Measurements from ENCODE around the gene S100A8.
"Not testable (repeated sequence)": the region's sequence is repeated elsewhere in the genome, so short reads cannot be mapped to it uniquely, and the experiment has no call there.

Gene S100A8

DNA sequence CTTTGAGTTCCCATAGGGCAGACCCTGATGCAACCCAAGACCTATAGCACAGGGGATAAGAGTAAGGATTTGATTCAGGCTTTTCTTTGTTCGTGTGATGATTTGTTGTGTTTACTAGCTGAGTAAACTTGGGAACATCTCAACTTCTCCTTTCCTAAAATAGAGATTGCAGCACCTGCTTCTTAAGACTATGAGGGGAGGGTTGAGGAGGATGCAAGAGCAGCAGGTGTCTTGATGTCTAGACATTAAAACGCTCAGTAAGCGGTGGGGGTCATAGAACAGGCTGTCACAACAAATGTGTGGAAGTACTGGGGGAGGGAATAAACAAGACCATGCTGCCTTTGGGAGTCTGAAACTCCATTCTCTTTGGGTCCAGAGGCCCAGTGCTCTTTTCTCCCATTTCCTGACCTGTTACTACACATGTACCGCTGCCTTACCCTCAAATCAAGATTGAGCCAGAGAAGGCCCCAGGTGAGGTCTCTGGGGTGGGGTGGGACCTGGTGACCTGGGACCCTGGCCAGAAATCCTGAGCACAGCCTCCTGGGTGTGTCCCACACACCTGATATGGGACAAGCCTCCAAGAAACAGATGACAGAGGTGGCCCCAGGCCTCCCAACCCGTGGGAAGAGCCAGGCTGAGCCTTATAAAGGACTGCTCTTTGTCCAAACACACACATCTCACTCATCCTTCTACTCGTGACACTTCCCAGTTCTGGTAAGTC is 25.1 kb upstream of the S100A8 start, which contains the start of gene S100A7A:
TSS of gene S100A7A (plus strand) at position 671 of the 721 bp plus-strand sequence. CDS start 1,563 bp downstream, outside the sequence.
- DNase-seq = no peak

DNA sequence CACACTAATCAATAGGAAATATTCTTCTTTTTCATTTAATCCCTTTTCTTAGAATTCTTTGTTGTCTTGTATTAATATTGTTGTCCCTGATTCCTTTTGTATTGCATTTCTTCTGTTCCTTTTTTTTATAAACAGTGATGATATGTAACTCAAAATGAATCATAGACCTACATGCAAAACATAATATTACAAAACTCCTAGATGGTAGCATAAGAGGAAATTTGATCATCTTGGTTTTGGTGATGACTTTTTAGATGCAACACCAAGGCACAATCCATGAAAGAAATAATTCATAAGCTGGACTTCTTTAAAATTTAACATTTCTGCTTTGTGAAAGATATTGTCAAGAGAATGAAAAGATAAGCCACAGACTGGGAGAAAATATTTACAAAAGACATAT is 23.1 kb upstream of the S100A8 start:
- not testable (repeated sequence) for DNase-seq

DNA sequence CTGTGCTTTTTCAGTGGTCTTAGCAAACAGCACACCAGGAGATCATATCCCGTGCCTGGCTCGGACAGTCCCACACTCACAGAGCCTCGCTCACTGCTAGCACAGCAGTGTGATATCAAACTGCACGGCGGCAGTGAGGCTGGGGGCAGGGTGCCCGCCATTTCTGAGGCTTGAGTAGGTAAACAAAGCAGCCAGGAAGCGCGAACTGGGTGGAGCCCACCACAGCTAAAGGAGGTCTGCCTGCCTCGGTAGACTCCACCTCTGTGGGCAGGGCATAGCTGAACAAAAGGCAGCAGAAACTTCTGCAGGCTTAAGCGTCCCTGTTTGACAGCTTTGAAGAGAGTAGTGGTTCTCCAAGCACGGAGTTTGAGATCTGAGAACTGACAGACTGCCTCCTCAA is 16.4 kb upstream of the S100A8 start:
- DNase-seq = not testable (repeated sequence)

DNA sequence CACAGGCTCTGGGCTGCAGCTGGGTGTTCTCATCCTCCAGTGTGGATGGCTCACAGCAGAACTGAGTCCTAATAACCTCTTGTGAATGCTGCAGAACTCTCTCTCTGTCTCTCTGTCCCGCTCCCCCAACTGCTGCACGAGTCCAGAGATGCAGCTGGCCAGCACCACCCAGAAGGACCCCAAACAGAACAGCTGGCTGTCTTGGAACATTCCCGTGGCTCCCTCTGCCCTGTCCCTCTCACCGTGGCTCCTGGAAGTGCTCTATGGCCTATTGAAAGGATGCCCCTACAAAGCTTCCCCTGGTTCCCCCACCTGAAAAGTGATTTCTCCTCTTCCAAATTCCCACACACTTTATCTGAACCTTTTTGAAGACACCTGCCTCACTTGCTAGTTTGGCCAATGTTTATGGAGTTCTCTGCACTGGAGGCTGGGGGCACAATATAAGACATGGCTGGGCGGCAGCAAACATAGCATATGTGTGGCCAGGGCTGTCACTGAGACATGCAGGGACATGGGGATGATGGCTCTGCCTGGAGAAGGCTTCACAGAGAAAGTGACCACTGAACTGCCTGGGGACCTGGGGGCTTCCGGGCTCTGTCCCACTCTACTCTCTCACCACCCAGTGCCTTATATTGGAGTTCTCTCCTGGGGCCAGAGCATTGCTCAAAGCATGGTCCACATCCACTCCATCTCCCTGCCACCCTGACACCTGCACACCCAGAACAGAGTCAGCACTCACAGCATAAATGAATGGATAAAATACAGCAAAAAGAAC is 15.1 kb upstream of the S100A8 start:
- DNase-seq = not testable (repeated sequence)

DNA sequence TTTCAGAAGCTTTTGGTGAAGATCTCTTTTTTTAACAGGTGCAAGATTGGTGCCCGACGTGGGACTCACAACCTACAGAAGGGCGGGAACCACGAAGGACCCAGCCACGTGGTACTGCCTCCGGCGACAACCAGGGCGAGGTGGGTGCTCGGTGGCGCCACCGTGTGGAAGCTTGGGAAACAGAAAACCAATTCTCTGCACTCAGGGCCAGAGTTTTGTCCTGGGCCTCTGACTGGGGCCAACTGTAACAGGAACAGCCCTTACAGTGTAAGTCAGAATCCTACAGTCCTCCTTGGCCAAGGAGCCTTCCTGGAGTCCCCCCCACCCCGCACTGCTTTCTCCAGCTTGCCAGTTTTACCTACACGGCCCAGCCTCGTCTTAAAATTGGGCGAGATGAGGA is 13.9 kb upstream of the S100A8 start:
- DNase-seq = no peak

DNA sequence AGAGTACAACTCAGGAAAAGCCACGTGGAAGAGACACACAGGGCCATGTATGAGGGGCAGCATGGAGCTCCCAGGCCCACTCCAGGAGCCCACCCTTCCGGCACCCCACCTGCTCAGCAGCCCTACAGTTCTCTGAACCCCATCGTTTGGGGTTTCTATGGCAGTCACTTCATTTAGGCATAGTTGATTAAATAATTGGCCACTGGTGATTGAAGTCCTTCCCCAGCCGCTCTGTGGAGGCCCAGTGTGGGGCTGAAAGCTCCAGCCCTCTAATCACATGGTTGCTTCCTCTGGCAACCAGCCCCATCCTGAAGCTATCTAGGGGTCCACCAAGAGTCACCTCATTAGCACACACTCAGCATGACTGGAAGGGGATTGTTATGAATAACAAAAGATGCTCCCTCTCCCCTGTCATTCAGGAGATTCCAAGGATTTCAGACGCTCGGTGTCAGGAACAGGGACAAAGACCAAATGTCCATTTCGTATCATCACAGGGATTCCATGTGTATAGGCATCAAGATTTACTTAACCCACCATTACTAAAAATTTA is 13.3 kb upstream of the S100A8 start:
- DNase-seq = no peak

DNA sequence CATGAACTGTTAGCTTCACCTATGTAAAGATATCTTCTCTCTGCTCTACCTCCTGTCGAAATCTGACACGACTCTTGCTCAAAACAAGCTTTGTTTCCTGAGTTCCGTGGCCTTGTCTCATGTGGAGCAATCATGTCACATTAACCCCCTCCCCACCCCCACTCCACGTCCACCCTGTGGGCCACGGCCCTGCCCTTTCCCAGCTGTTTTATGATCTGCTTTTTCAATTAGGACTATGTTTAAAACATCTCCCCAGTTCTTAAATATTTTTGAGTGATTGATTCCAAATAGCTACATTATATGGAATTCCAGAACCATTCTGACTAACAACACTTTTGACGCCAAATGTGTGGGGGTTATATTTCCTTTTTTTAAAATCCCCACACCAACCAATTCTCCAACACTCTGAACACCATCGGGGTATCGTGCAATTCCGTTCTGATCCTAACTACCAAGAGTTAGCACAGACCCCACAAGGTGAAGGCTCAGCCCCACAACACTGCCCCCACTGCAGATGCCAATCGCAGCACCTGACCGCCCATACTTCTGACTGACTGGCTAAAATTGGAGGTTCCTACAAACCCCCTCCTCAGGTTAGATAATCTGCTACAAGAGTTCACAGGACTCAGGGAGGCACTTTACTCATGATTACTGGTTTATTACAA is 12.7 kb upstream of the S100A8 start:
- no peak for DNase-seq

DNA sequence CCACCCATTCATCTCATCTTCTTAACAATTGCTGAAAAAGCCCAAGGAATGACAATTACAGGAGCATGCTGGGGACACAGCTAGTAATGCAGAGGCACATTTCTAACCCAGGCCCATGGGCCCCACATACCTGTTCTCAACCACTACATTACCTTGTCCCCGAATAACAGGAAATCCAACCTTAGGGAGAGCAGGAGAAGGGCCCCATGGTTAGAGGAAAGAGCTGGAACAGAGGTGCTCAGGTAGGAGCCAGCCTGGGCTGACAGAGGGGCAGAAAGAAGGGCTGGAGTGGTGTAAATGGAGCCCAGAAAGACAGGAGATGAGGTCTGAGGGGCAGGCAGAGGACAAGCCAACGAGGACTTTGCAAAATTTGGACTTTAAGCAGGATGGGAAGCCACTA is 11.4 kb upstream of the S100A8 start:
- no peak for DNase-seq

DNA sequence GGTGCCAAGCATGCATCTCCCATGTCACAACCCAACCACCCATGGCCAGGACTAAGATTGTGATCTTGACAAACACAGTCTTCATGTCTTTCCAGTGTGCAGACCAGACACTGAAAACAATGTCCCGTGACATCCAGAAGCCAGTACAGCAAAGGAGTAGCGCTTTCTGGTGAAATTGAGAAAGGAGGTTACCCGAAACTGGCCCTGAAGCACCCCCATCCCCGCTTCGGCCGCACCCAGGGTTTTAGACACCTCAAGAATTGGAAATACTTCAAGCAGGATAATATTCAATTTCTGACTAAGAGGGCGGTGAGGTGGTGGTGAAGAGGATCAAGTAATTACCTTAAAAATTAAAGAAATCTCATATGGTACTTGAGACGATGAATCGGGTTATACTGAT is 10.6 kb upstream of the S100A8 start:
- no peak for DNase-seq

DNA sequence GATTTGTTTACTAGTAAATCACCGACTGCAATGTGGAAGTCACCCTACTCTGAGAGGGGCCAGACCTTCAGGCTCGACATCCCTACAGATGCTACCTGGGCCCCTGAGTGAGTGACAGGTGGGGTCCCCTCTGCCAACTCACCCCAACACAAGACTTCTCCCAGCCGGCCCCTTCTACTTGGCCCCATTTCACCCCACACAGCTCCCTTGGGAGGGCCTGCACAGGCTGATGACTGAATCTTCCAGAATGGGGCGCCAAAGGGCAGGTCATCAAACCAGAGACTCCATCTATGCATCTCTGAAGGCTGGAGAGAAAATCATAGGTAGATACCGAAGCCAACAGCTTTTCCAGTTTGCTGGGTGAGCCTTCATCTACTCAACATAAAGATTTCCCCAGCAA is 9.4 kb upstream of the S100A8 start:
- DNase-seq = no peak

DNA sequence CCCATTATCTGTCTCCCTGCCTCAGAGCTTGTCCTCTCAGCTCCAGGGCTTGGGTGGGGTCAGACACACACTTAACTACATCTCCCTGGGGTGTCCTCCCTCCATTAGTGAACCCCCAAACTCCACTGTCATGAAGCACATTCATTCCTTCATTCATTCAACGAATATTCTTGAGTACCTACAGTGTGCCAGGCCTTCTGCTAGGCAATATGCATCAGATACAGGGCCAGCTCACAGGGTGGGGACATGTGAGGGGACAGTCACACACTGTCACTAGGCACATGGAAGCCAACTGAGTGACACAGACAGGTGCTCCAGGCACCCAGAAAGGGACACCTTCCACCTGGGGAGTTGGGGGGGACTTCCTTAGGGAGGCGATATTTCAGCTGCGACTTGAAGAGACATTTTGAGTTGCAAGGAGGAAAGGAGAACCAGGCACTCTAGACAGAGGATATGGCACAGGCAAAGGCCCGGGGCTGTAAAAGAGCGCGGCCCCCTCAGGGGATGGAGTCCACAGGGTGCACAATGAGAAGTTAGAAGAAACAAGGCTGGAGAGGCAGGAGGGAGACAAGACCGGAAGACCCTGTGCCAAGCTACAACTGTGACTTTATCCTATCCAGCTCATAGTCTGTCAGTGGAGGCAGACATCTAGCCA is 8.7 kb upstream of the S100A8 start:
- DNase-seq = no peak

DNA sequence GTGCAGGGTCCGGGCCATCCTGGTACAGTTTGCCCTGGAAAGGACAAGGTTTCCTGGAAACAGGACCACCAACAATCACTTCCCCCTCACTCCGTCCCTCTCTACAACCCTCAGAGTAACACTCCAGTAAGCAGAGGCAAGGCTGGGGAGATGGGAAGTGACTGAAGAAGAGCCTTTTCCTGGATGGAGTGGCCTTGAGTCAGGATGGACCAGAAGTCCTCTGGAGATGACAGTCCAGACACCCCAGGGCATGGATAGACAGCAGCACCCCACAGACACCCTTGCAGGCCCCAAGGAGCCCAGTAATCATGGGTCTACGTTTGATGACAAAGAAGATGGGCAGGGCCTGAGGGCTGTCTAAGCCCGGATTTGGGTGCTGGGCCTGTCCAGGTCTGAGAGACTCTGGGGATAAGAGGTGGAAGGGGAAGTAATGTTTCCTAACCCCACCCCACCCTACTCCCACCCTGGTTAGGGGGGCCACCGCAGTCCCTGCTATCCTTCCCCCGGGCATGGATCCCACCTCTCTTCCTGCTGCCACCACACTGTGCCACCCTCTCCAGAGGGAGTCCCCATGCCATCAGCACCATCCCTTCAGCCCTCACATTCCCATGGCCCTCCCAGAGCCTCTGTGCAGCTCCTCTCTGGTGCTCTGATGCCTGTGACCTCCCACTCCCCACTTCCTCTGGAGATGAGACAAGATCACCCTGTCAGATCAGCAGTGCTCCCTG is 7.2 kb upstream of the S100A8 start:
- no peak for DNase-seq

DNA sequence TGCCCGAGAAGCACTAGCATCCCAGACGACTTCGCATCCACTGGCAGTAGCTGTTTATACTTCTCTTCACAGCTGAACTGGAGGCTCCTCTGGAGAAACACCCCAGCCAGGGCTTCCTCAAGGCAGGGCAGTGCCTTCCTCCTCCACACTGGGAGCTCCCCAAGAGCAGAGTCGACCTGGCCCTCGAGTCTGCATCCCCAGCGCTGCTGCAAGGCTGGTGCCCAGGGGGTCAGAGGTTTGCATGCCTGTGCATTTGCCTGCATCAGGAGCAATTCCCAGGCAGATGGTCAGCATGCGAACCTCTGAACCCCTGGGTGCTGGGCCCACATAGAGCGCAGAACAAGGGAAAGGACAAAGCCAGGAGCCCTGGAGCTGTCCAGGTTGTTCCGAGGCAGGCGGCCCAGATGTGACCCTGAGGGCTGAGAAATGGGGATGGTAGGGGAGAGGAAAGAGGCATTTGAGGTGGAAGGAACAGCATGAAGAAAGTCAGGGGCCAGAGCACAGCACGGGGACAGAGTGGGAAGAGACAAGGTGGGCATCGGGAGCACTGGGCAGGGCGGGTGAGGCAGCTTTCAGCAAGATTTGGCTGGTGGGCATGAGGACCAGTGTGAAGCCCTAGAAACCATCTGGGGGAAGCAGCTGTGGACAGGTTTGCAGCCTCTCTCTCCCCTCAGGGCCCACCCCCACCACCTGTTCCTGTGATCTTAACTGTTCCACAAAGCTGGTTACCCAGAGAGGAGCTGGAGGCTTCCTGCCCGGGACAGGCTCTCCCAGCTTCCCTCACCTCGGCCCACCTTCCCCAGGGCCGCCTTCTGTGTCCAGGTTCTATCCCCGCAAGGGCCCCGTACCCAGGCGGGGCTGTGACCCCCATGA is 6.4 kb upstream of the S100A8 start:
- no peak for DNase-seq

DNA sequence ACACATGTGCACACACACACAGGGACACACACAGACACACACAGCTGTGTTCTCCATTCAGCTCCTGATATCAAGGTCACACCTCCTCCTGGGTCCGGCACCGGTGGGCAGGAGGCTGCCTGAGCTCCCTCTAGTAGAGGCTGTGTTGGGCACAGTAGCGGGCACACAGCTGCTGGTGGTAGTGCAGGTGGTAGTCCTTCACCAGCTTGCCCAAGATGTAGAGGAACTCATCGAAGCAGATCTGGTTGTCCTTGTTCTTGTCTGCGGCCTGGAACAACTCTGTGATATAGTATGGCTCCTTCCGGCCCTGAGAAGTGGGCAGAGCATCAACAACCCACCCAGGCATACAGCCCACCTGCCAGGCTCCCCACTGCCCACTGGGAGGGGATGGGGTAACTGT is 5.6 kb upstream of the S100A8 start:
- DNase-seq = no peak

DNA sequence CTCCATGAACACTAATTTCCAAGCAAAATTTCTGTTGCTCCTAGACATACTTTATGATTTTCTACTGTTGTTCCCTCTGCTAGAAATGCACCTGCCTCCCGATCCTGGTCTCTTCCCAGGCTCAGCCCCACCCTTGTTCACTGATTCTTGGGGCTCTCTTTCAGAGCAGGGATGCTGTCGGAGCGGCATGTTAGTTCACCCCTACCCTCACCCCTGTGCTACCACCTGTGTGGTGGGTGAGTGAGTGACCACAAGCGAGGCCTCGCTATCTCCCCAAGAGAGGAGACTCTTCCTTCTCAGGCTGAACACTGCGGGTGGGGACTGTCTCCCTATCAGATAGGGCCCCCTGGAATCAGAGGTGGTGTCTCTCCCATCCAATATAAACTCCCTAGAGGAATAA is 4.9 kb upstream of the S100A8 start:
- DNase-seq = no peak

DNA sequence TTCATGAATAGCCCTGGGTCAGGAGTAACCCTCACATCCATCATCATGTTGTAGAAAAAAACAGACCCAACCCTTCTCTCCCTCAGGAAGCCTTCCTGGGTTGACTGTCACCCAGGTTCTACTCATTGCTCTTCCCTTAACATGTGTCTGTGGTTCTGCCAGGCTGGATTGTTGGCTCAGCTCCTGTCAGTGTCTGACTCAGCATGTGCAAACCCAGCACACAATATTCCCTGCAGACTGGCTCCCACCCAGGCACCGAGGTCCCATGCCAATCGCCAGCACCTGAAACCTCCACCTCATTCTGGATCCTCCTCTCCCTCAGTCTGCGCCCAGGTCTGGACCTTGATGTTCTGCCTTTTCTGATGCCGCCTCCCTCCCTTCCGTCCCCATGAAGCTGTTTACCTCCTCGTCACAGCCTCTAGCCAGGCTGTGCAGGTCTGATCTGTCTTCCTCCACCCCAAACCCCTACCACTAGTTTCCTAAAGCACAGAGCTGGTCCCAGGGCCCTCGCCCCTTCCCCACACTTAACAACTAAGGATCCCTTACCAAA is 4.3 kb upstream of the S100A8 start:
- no peak for DNase-seq

DNA sequence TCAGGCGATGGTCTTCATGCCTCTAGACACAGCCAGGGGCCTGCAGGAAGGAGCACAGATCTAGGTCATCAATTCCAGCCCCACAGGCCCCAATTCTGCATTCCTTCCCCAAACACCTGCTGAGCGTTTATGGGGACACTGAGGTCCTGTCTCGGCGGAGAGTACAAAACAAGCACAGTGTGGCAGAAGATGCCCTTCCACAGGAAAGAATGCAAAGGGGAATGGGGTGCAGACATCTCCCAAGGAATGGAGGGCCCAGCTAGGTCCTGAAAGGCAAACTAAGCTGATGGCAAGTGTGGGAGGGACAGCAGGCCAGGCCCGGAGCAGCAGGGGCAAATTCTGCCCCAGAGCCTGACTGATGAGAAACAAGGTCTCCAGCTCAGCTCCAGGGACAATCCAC is 3.5 kb upstream of the S100A8 start:
- DNase-seq = no peak

DNA sequence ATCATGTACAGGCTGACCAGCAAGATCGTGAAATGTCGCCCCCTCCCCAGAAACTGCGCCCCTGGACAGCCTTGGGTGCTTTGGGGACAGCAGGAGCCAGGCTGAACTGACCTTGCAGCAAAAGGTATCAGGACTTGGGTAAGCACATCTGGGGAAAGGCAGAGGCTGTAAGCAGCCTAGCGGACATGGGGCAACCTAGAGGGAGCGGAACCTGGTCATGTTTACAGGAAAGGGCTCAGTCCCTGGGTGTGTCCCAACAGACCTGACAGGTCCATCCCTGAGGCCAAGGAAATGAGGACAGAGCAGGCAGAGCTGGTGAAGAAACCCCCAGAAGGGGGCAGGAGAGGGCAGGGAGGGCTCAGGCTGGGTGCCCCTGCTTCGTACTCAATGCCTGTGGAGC is 3.1 kb upstream of the S100A8 start:
- DNase-seq = no peak

DNA sequence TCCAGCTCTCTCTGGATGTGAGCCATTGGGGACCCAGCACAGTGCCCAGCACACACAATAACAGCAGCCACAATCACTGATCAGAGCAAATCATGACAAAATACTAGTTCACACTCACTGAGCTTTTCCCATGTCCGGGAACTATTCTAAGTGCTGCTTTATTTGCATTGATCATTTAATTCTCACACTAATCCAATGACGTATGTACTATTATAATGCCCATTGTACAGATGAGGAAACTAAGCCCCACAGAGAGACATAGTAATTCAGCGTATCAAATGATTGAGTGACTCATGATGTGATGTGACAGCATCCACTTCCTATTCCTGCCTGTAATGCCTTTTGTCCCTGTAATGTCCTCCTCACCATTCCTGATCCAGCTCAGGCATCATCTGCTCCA is 1.9 kb upstream of the S100A8 start:
- DNase-seq = no peak

DNA sequence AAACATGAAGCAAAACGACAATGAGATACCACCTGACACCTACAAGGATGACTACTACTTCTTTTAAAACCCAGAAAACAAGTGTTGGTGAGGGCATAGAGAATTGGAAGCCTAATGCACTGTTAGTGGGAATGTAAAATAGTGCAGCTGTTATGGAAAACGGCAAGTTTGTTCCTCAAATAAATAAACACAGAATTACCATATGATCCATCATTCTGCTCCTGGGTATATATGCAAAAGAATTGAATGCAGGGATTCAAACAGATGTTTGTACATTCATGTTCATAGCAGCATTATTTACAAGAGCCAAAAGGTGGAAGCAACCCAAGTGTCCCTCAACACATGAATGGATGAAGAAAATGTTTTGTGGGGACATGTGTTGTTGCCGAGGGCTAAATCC is 1.4 kb upstream of the S100A8 start:
- no peak for DNase-seq

All from NCI-H510A (cell line).